Measurements from ENCODE around the gene SMIM27. TPM values are rescaled to one million over a fixed set of nuclear protein-coding genes. Genes with fewer than 3 reads are reported as not detected.

SMIM27 gene
- total RNA-seq, 1 experiment from 2014 or later = 15.7 TPM

- no peaks in the 10 kb centered on the region for H3K4me1 ChIP-seq (ENCODE audit: insufficient read depth, low read length)
- no peaks in the 10 kb centered on the region for H3K4me1 Mint-ChIP-seq
- H3T11ph ChIP-seq (ENCODE audit: low read length) = no peak overlapping the region
- H3K14ac ChIP-seq (ENCODE audit: insufficient read depth, low read length) = no peak overlapping the region
- H2BK15ac ChIP-seq (ENCODE audit: low read depth, low read length) = no peak overlapping the region
- H4K8ac ChIP-seq (replicated peaks; ENCODE audit: insufficient read length, low read depth, low read length) = no peak overlapping the region
- H3K4me2 ChIP-seq (ENCODE audit: insufficient read depth, insufficient read length, low read length) = no peak overlapping the region
- peaks cover 2% of the 10 kb centered on the region for H3K27me3 Mint-ChIP-seq (ENCODE audit: low read depth)
- H2AK5ac ChIP-seq (ENCODE audit: insufficient read length, low read length) = no peak overlapping the region
- no peak overlapping the region for H3K18ac ChIP-seq (ENCODE audit: insufficient read length, low read depth, low read length)
- H4K5ac ChIP-seq (ENCODE audit: insufficient read length, low read depth, low read length) = no peak overlapping the region
- no peak overlapping the region for H4K91ac ChIP-seq (ENCODE audit: insufficient read length, low read depth, low read length)
- H4K20me1 ChIP-seq (ENCODE audit: control insufficient read depth, insufficient read depth, insufficient read length) = no peaks in the 10 kb centered on the region
- no peak overlapping the region for H3K27ac ChIP-seq (ENCODE audit: insufficient read length, low read depth, low read length)
- no peaks in the 10 kb centered on the region for H3K79me2 ChIP-seq (ENCODE audit: insufficient read depth, low read length)
- H3K9ac ChIP-seq (ENCODE audit: extremely low read depth, insufficient read length, low read length) = no peak overlapping the region
- TF ChIP-seq CTCF (conservative IDR thresholded peaks at IDR 0.05) = peak; percentile 66
- no peak for DNase-seq
- no peak overlapping the region for H3K27ac Mint-ChIP-seq
- no peak overlapping the region for H2BK12ac ChIP-seq (ENCODE audit: insufficient read length, low read depth, low read length)
- no peaks in the 10 kb centered on the region for H3K36me3 Mint-ChIP-seq (ENCODE audit: insufficient read depth in 1 of 3, low read depth in 3 of 3)
- no peak overlapping the region for H3K4me3 Mint-ChIP-seq
- no peaks in the 10 kb centered on the region for H3K79me1 ChIP-seq (ENCODE audit: insufficient read depth, low read depth, low read length, poor library complexity, severe bottlenecking)
- H3K9me3 ChIP-seq (ENCODE audit: control insufficient read depth, low read depth, low read length) = no peaks in the 10 kb centered on the region
- WGBS (ENCODE audit: extremely low coverage, insufficient read length, low lambda C conversion rate) = no CpG with 5 or more reads among the region's 6 CpGs
- H3K23me2 ChIP-seq (ENCODE audit: insufficient read length, low read depth, low read length, poor library complexity, severe bottlenecking) = no peaks in the 10 kb centered on the region
- H3K9me3 Mint-ChIP-seq = peaks cover 3 to 4% of the 10 kb centered on the region in 2 experiments; a peak in 2 of 5 replicates
- H3K27me3 ChIP-seq (ENCODE audit: insufficient read depth, low read length) = no peaks in the 10 kb centered on the region
- no peak overlapping the region for H3K4ac ChIP-seq (ENCODE audit: low read depth, low read length)
- no peak overlapping the region for H2BK5ac ChIP-seq (ENCODE audit: insufficient read length, low read length)
- no peak overlapping the region for H3K23ac ChIP-seq (ENCODE audit: insufficient read length, low read depth, low read length)
- no peak overlapping the region for H3K56ac ChIP-seq (ENCODE audit: insufficient read length, low read depth, low read length)
- no peak overlapping the region for H2AFZ ChIP-seq (ENCODE audit: low read length)
- no peak overlapping the region for H2BK120ac ChIP-seq (ENCODE audit: low read depth, low read length, poor library complexity, severe bottlenecking)
- no peak overlapping the region for H2BK20ac ChIP-seq (ENCODE audit: low read depth, low read length, poor library complexity, severe bottlenecking)
Measured at GRCh38 chr9:32589083-32589723, 37.1 kb downstream of the SMIM27 start.
